H1 (cell line): ENCODE measurements around the gene NEURL1. TPM values are rescaled to one million over a fixed set of nuclear protein-coding genes. Genes with fewer than 3 reads are reported as not detected.

Source experiments
- ASH2L ChIP-seq: fragments of 200-600, 300-600 bp; sonication (generic); IDR thresholded peaks from one replicate; pipeline ENCODE4 v1.7.1; 2017; ENCODE audit warnings: low read length
- BRCA1 ChIP-seq: IDR thresholded peaks from 2 replicates; pipeline ENCODE4 v1.6.1; 2012; ENCODE audit warnings: low read depth, low read length, improper control_type of control experiment
- CBX8 ChIP-seq: fragments of 300-800, 300-1000 bp; sonication (generic); IDR thresholded peaks from 2 replicates; pipeline ENCODE4 v1.7.1; 2016; ENCODE audit warnings: low read depth, low read length, borderline replicate concordance
- SIRT6 ChIP-seq: IDR thresholded peaks from one replicate; pipeline ENCODE4 v1.7.1; 2012; ENCODE audit warnings: low read length, inconsistent platforms
- ZNF274 ChIP-seq: IDR thresholded peaks from 2 replicates; pipeline ENCODE4 v1.7.0; 2012; ENCODE audit warnings: low read length, borderline replicate concordance; ENCODE audit errors: extremely low read depth
- polyA plus RNA-seq, 7 experiments: library from polyadenylated mRNA; depleted of rRNA in 3 of 7; stranded (reverse) in 5 of 7; unstranded in 2 of 7; fragments of >200 nt in 5 of 7; fragments of 200-250 nt in 2 of 7; gene quantifications; 1 replicate in 5 of 7; 2 replicates in 1 of 7; 4 replicates in 1 of 7; pipeline versions ENCODE4 v1.2.1 to v1.2.3, GENCODE V29; 2011 to 2013; ENCODE audit warnings: missing spikeins in 2 of 7, mixed read lengths in 2 of 7
- total RNA-seq: library from RNA; stranded (reverse); fragmentation: NEBNext Ultra II Directional; extraction: Animal tissue kit (Norgen Biotek cat#: 25700); gene quantifications from 2 replicates; pipeline ENCODE4 v1.2.1, GENCODE V29; 2021
- TF ChIP-seq, protein P1 (sequence below): fragments of 300-600 bp; sonication (generic); IDR thresholded peaks from 2 replicates; pipeline ENCODE4 v1.7.1; 2012; ENCODE audit warnings: low read length, moderate library complexity, mild to moderate bottlenecking, inconsistent platforms; ENCODE audit not compliant: insufficient replicate concordance

NEURL1 gene
- total and polyA plus RNA-seq, 2 of the 8 experiments (the other 6 are each of a cell fraction or from before 2014, with no cell fraction given), result 0.54 to 0.58 TPM

- TF ChIP-seq, protein P1, sequence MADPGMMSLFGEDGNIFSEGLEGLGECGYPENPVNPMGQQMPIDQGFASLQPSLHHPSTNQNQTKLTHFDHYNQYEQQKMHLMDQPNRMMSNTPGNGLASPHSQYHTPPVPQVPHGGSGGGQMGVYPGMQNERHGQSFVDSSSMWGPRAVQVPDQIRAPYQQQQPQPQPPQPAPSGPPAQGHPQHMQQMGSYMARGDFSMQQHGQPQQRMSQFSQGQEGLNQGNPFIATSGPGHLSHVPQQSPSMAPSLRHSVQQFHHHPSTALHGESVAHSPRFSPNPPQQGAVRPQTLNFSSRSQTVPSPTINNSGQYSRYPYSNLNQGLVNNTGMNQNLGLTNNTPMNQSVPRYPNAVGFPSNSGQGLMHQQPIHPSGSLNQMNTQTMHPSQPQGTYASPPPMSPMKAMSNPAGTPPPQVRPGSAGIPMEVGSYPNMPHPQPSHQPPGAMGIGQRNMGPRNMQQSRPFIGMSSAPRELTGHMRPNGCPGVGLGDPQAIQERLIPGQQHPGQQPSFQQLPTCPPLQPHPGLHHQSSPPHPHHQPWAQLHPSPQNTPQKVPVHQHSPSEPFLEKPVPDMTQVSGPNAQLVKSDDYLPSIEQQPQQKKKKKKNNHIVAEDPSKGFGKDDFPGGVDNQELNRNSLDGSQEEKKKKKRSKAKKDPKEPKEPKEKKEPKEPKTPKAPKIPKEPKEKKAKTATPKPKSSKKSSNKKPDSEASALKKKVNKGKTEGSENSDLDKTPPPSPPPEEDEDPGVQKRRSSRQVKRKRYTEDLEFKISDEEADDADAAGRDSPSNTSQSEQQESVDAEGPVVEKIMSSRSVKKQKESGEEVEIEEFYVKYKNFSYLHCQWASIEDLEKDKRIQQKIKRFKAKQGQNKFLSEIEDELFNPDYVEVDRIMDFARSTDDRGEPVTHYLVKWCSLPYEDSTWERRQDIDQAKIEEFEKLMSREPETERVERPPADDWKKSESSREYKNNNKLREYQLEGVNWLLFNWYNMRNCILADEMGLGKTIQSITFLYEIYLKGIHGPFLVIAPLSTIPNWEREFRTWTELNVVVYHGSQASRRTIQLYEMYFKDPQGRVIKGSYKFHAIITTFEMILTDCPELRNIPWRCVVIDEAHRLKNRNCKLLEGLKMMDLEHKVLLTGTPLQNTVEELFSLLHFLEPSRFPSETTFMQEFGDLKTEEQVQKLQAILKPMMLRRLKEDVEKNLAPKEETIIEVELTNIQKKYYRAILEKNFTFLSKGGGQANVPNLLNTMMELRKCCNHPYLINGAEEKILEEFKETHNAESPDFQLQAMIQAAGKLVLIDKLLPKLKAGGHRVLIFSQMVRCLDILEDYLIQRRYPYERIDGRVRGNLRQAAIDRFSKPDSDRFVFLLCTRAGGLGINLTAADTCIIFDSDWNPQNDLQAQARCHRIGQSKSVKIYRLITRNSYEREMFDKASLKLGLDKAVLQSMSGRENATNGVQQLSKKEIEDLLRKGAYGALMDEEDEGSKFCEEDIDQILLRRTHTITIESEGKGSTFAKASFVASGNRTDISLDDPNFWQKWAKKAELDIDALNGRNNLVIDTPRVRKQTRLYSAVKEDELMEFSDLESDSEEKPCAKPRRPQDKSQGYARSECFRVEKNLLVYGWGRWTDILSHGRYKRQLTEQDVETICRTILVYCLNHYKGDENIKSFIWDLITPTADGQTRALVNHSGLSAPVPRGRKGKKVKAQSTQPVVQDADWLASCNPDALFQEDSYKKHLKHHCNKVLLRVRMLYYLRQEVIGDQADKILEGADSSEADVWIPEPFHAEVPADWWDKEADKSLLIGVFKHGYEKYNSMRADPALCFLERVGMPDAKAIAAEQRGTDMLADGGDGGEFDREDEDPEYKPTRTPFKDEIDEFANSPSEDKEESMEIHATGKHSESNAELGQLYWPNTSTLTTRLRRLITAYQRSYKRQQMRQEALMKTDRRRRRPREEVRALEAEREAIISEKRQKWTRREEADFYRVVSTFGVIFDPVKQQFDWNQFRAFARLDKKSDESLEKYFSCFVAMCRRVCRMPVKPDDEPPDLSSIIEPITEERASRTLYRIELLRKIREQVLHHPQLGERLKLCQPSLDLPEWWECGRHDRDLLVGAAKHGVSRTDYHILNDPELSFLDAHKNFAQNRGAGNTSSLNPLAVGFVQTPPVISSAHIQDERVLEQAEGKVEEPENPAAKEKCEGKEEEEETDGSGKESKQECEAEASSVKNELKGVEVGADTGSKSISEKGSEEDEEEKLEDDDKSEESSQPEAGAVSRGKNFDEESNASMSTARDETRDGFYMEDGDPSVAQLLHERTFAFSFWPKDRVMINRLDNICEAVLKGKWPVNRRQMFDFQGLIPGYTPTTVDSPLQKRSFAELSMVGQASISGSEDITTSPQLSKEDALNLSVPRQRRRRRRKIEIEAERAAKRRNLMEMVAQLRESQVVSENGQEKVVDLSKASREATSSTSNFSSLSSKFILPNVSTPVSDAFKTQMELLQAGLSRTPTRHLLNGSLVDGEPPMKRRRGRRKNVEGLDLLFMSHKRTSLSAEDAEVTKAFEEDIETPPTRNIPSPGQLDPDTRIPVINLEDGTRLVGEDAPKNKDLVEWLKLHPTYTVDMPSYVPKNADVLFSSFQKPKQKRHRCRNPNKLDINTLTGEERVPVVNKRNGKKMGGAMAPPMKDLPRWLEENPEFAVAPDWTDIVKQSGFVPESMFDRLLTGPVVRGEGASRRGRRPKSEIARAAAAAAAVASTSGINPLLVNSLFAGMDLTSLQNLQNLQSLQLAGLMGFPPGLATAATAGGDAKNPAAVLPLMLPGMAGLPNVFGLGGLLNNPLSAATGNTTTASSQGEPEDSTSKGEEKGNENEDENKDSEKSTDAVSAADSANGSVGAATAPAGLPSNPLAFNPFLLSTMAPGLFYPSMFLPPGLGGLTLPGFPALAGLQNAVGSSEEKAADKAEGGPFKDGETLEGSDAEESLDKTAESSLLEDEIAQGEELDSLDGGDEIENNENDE, result no peak
- TF ChIP-seq SIRT6 (no peak), ZNF274 (no peak), CBX8 (no peak), BRCA1 (no peak), ASH2L (no peak)
These were observed 37.3 kb upstream of the NEURL1 start (continued) for GRCh38 chr10:103456074-103456660.
